H1 (cell line): ENCODE results near the gene SCP2. TPM values are rescaled to one million over a fixed set of nuclear protein-coding genes. Genes with fewer than 3 reads are reported as not detected.

Source experiments
- CTCF ChIA-PET: fragments of 300-600 bp; sonication (Branson Sonifier 250); formaldehyde crosslinking; loops from one replicate; lab custom pipeline; 2021; ENCODE audit not compliant: partially characterized antibody; lab: Charles Lee
- POLR2A ChIA-PET: fragments of 300-600 bp; sonication (Branson Sonifier 250); formaldehyde crosslinking; loops from one replicate; lab custom pipeline; 2021; ENCODE audit warnings: inconsistent platforms; ENCODE audit not compliant: partially characterized antibody; lab: Charles Lee
- DNase-seq, 2 experiments: peaks; one replicate each; pipeline versions ENCODE4 v3.0.0 to v3.0.0-alpha.2; 2010 to 2022; ENCODE audit warnings: low spot score in 2 of 2, low read depth in 1 of 2, mixed read lengths in 1 of 2
- FAIRE-seq: peaks from 2 replicates; lab custom pipeline; 2011; peaks lifted over from hg19 to GRCh38; lab: Jason Lieb, UNC
- H2AFZ ChIP-seq: 2 replicates; pipeline ENCODE4 v1.8.1; 2012; ENCODE audit warnings: low read length, inconsistent platforms
- H2AK5ac ChIP-seq: 2 replicates; pipeline ENCODE4 v1.6.1; 2013; ENCODE audit warnings: low read depth, low read length
- H2BK120ac ChIP-seq: replicated peaks from 2 replicates; pipeline ENCODE3; 2013; ENCODE audit warnings: low read depth, low read length, inconsistent platforms
- H2BK12ac ChIP-seq: 2 replicates; pipeline ENCODE4 v1.6.1; 2013; ENCODE audit warnings: low read depth, low read length
- H2BK15ac ChIP-seq: 2 replicates; pipeline ENCODE4 v1.6.1; 2013; ENCODE audit warnings: low read length
- H2BK20ac ChIP-seq: 2 replicates; pipeline ENCODE4 v1.6.1; 2013; ENCODE audit warnings: low read length
- H2BK5ac ChIP-seq: 2 replicates; pipeline ENCODE4 v1.6.1; 2013; ENCODE audit warnings: low read depth, low read length
- H3K14ac ChIP-seq: 2 replicates; pipeline ENCODE4 v1.6.1; 2013; ENCODE audit warnings: inconsistent platforms; ENCODE audit not compliant: insufficient read length
- H3K18ac ChIP-seq: 2 replicates; pipeline ENCODE4 v1.6.1; 2013; ENCODE audit warnings: low read length; ENCODE audit errors: extremely low read depth
- H3K23ac ChIP-seq: 2 replicates; pipeline ENCODE4 v1.6.1; 2013; ENCODE audit warnings: inconsistent platforms; ENCODE audit not compliant: insufficient read length
- H3K23me2 ChIP-seq: 2 replicates; pipeline ENCODE4 v1.6.1; 2013; ENCODE audit warnings: low read depth, low read length
- H3K27ac ChIP-seq: 2 replicates; pipeline ENCODE4 v1.6.1; 2011; ENCODE audit warnings: low read depth, low read length, inconsistent platforms
- H3K27me3 ChIP-seq, 4 experiments: replicated peaks in 1 of 4; 1 replicate in 1 of 4; 2 replicates in 3 of 4; pipeline versions ENCODE4 v1.6.1 to v1.8.1; 2011 to 2013; ENCODE audit warnings: low read length in 3 of 4, mild to moderate bottlenecking in 3 of 4, inconsistent platforms in 2 of 4, mixed read lengths in 2 of 4, moderate library complexity in 1 of 4; ENCODE audit not compliant: control insufficient read depth in 3 of 4, insufficient read depth in 3 of 4; ENCODE audit errors: extremely low read depth in 1 of 4
- H3K36me3 ChIP-seq, 4 experiments: 2 replicates each; pipeline versions ENCODE4 v1.6.1 to v1.8.1; 2011 to 2013; ENCODE audit warnings: mild to moderate bottlenecking in 4 of 4, low read length in 3 of 4, moderate library complexity in 2 of 4, control low read depth in 1 of 4, inconsistent platforms in 1 of 4; ENCODE audit not compliant: insufficient read depth in 4 of 4, control insufficient read depth in 2 of 4
- H3K4ac ChIP-seq: replicated peaks from 2 replicates; pipeline ENCODE3; 2013; ENCODE audit warnings: low read length, low read depth, mixed read lengths, inconsistent platforms; ENCODE audit not compliant: insufficient read length
- H3K4me1 ChIP-seq, 4 experiments: replicated peaks in 1 of 4; 1 replicate in 1 of 4; 2 replicates in 3 of 4; pipeline versions ENCODE4 v1.6.1 to v1.8.1; 2011 to 2013; ENCODE audit warnings: low read length in 3 of 4, inconsistent platforms in 2 of 4, mixed read lengths in 1 of 4; ENCODE audit not compliant: insufficient read depth in 4 of 4, control insufficient read depth in 3 of 4
- H3K4me2 ChIP-seq, 2 experiments: 2 replicates each; pipeline versions ENCODE4 v1.6.1 to v1.8.1; 2011 to 2013; ENCODE audit warnings: low read depth in 2 of 2, low read length in 2 of 2, control low read depth in 1 of 2, inconsistent platforms in 1 of 2, mild to moderate bottlenecking in 1 of 2; ENCODE audit not compliant: insufficient read depth in 1 of 2
- H3K4me3 ChIP-seq, 4 experiments: fragments of 200-600, 300-600 bp in 1 of 4; sonication (generic), shearing (Covaris generic), sonication (Bioruptor Twin) in 1 of 4; 2 replicates each; pipeline versions ENCODE4 v1.5.1 to v1.8.1; 2011 to 2016; ENCODE audit warnings: low read length in 4 of 4, low read depth in 3 of 4, control low read depth in 2 of 4, inconsistent platforms in 2 of 4, mild to moderate bottlenecking in 2 of 4, mixed read lengths in 1 of 4, moderate library complexity in 1 of 4; ENCODE audit not compliant: insufficient read depth in 2 of 4; ENCODE audit errors: extremely low read depth in 1 of 4
- H3K56ac ChIP-seq: replicated peaks from 2 replicates; pipeline ENCODE3; 2013; ENCODE audit warnings: low read depth, mild to moderate bottlenecking, mixed read lengths, low read length, inconsistent platforms; ENCODE audit not compliant: insufficient read length
- H3K79me1 ChIP-seq: 2 replicates; pipeline ENCODE4 v1.6.1; 2013; ENCODE audit warnings: low read depth, low read length, control low read depth
- H3K79me2 ChIP-seq, 2 experiments: 2 replicates each; pipeline versions ENCODE4 v1.6.1 to v1.8.1; 2012 to 2013; ENCODE audit warnings: low read length in 2 of 2, mild to moderate bottlenecking in 2 of 2, inconsistent platforms in 1 of 2; ENCODE audit not compliant: insufficient read depth in 2 of 2, control insufficient read depth in 1 of 2
- H3K9ac ChIP-seq, 4 experiments: replicated peaks in 1 of 4; 1 replicate in 1 of 4; 2 replicates in 3 of 4; pipeline versions ENCODE4 v1.6.1 to v1.8.1; 2011 to 2013; ENCODE audit warnings: low read depth in 3 of 4, low read length in 3 of 4, control low read depth in 2 of 4, mild to moderate bottlenecking in 2 of 4, moderate library complexity in 2 of 4, inconsistent platforms in 1 of 4; ENCODE audit errors: extremely low read depth in 1 of 4
- H3K9me3 ChIP-seq, 2 experiments: 2 replicates each; pipeline versions ENCODE4 v1.6.1 to v1.8.1; 2012 to 2013; ENCODE audit warnings: mild to moderate bottlenecking in 2 of 2, moderate library complexity in 2 of 2, control low read depth in 1 of 2, inconsistent platforms in 1 of 2, low read depth in 1 of 2, low read length in 1 of 2, mixed read lengths in 1 of 2; ENCODE audit not compliant: insufficient read depth in 2 of 2
- H4K20me1 ChIP-seq, 2 experiments: replicated peaks in 1 of 2; 2 replicates each; pipeline versions ENCODE3 to v1.8.1; 2011 to 2013; ENCODE audit warnings: inconsistent platforms in 2 of 2, low read length in 2 of 2, mild to moderate bottlenecking in 1 of 2; ENCODE audit not compliant: insufficient read depth in 2 of 2, control insufficient read depth in 1 of 2
- H4K5ac ChIP-seq: 2 replicates; pipeline ENCODE4 v1.6.1; 2013; ENCODE audit warnings: low read length, low read depth, mixed read lengths, inconsistent platforms; ENCODE audit not compliant: insufficient read length
- H4K8ac ChIP-seq: 2 replicates; pipeline ENCODE4 v1.8.0; 2013; ENCODE audit warnings: mild to moderate bottlenecking, moderate library complexity, low read length, inconsistent platforms; ENCODE audit not compliant: insufficient read depth; ENCODE audit errors: extremely low read depth
- H4K91ac ChIP-seq: replicated peaks from 2 replicates; pipeline ENCODE3; 2013; ENCODE audit warnings: low read length, mixed read lengths, inconsistent platforms; ENCODE audit not compliant: insufficient read length
- BCL11A ChIP-seq, 2 experiments: IDR thresholded peaks; one replicate each; pipeline ENCODE4 v1.6.1; 2011; ENCODE audit warnings: low read depth in 2 of 2, low read length in 2 of 2, mild to moderate bottlenecking in 2 of 2
- GABPA ChIP-seq: IDR thresholded peaks from 2 replicates; pipeline ENCODE4 v1.6.1; 2011; ENCODE audit warnings: mild to moderate bottlenecking, low read length, moderate library complexity, borderline replicate concordance; ENCODE audit not compliant: insufficient read depth
- JUND ChIP-seq: IDR thresholded peaks from 2 replicates; pipeline ENCODE4 v1.6.1; 2011; ENCODE audit warnings: mild to moderate bottlenecking, improper control_type of control experiment, low read length
- KDM1A ChIP-seq: fragments of 200-600, 300-600 bp; sonication (generic); IDR thresholded peaks from 2 replicates; pipeline ENCODE4 v1.7.1; 2016; ENCODE audit warnings: mild to moderate bottlenecking, low read length, borderline replicate concordance
- KDM5A ChIP-seq: fragments of 200-600 bp; IDR thresholded peaks from 2 replicates; pipeline ENCODE4 v1.7.1; 2012; ENCODE audit warnings: mild to moderate bottlenecking, low read length, inconsistent platforms, mixed read lengths
- POLR2A ChIP-seq, 2 experiments: IDR thresholded peaks; 1 replicate in 1 of 2; 2 replicates in 1 of 2; pipeline ENCODE4 v1.6.1; 2011; ENCODE audit warnings: low read depth in 2 of 2, low read length in 2 of 2, mild to moderate bottlenecking in 2 of 2; ENCODE audit errors: control extremely low read depth in 1 of 2
- POU5F1 ChIP-seq: IDR thresholded peaks from 2 replicates; pipeline ENCODE4 v1.6.1; 2011; ENCODE audit warnings: low read depth, mild to moderate bottlenecking, low read length, moderate library complexity
- RXRA ChIP-seq: IDR thresholded peaks from 2 replicates; pipeline ENCODE4 v1.6.1; 2011; ENCODE audit warnings: low read depth, mild to moderate bottlenecking, low read length, moderate library complexity; ENCODE audit not compliant: insufficient read depth
- WGBS, 2 experiments: shearing (Covaris generic) in 1 of 2; methylation state at CpG; one replicate each; pipeline versions ENCODE4 v1.1.6 to v1.1.7; 2013 to 2015; ENCODE audit warnings: low lambda C conversion rate in 2 of 2, mixed read lengths in 2 of 2, inconsistent platforms in 1 of 2, low coverage in 1 of 2, missing lambda C conversion rate in 1 of 2; ENCODE audit not compliant: insufficient replicate concordance in 2 of 2, insufficient coverage in 1 of 2, insufficient read length in 1 of 2; ENCODE audit errors: extremely low coverage in 1 of 2, missing lambda C conversion rate in 1 of 2; 5-methylcytosine and 5-hydroxymethylcytosine counted together
- polyA plus RNA-seq, 7 experiments: library from polyadenylated mRNA; depleted of rRNA in 3 of 7; stranded (reverse) in 5 of 7; unstranded in 2 of 7; fragments of >200 nt in 5 of 7; fragments of 200-250 nt in 2 of 7; gene quantifications; 1 replicate in 5 of 7; 2 replicates in 1 of 7; 4 replicates in 1 of 7; pipeline versions ENCODE4 v1.2.1 to v1.2.3, GENCODE V29; 2011 to 2013; ENCODE audit warnings: missing spikeins in 2 of 7, mixed read lengths in 2 of 7
- total RNA-seq: library from RNA; stranded (reverse); fragmentation: NEBNext Ultra II Directional; extraction: Animal tissue kit (Norgen Biotek cat#: 25700); gene quantifications from 2 replicates; pipeline ENCODE4 v1.2.1, GENCODE V29; 2021
- TF ChIP-seq, protein P1 (sequence below): IDR thresholded peaks from 2 replicates; pipeline ENCODE4 v1.6.1; 2011; ENCODE audit warnings: low read depth, mild to moderate bottlenecking, low read length; ENCODE audit not compliant: insufficient read depth

SCP2 gene
- total and polyA plus RNA-seq, 2 of the 8 experiments (the other 6 are each of a cell fraction or from before 2014, with no cell fraction given), result 20.9 to 54.3 TPM

DNA sequence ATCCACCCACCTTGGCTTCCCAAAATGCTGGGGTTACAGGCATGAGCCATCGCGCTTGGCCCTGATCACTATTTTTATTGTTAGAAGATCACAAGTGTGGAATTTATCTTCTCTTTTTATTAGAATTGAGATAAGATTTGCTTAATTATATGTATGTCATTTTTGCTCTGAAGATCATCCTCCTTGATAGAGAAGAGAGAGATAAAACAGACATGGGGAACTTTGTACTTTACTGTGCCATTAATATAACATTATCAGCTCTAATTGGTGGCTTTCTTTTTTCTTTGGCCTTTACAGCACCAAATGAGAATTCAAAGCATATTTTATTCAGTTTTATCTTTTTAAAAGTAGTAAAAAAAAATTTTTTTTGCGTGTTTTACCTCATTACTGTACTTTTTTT lies 46.8 kb downstream of the SCP2 start:
- no peak overlapping the region for H3K23ac ChIP-seq
- no peak overlapping the region for H2BK15ac ChIP-seq
- H4K5ac ChIP-seq, result no peak overlapping the region
- no peak overlapping the region for H2AFZ ChIP-seq
- H3K18ac ChIP-seq, result no peak overlapping the region
- H4K8ac ChIP-seq, result no peak overlapping the region
- H3K4me3 ChIP-seq, result no peak overlapping the region
- no peak overlapping the region for H3K56ac ChIP-seq
- no peak overlapping the region for H2AK5ac ChIP-seq
- H2BK5ac ChIP-seq, result no peak overlapping the region
- H3K4ac ChIP-seq, result no peak overlapping the region
- ChIA-PET CTCF (no interaction called here), POLR2A (no interaction called here)
- WGBS, 2 experiments, result 91% methylated on average over 3 of the region's 3 CpGs; no CpG with 5 or more reads in 1 of the 2 experiments
- no peak overlapping the region for H3K14ac ChIP-seq
- no peak overlapping the region for H3K4me2 ChIP-seq
- no peaks in the 10 kb centered on the region for H3K9me3 ChIP-seq
- DNase-seq (no peak), FAIRE-seq (no peak)
- H4K20me1 ChIP-seq, result no peaks in the 10 kb centered on the region
- no peaks in the 10 kb centered on the region for H3K23me2 ChIP-seq
- no peak overlapping the region for H2BK12ac ChIP-seq
- no peak overlapping the region for H3K9ac ChIP-seq
- H3K36me3 ChIP-seq, result no peaks in the 10 kb centered on the region
- H4K91ac ChIP-seq, result no peak overlapping the region
- no peaks in the 10 kb centered on the region for H3K79me1 ChIP-seq
- H2BK20ac ChIP-seq, result no peak overlapping the region
- no peaks in the 10 kb centered on the region for H3K79me2 ChIP-seq
- H3K4me1 ChIP-seq, result peaks cover 0 to 12% (median 1%) of the 10 kb centered on the region in 4 experiments; a peak in 5 of 7 replicates
- no peaks in the 10 kb centered on the region for H3K27me3 ChIP-seq
- no peak overlapping the region for H3K27ac ChIP-seq
- H2BK120ac ChIP-seq, result no peak overlapping the region
- TF ChIP-seq POU5F1, result no peak
- no peak for TF ChIP-seq KDM5A
- TF ChIP-seq JUND, result no peak
- no peak for TF ChIP-seq GABPA
- no peak for TF ChIP-seq KDM1A
- no peak for TF ChIP-seq BCL11A (IDR thresholded peaks at IDR 0.05; ENCODE audit: low read depth in 2 of 2, low read length in 2 of 2)
- no peak for TF ChIP-seq POLR2A (IDR thresholded peaks at IDR 0.05; ENCODE audit: control extremely low read depth in 1 of 2, low read depth in 2 of 2, low read length in 2 of 2)
- no peak for TF ChIP-seq RXRA
- TF ChIP-seq, protein P1, sequence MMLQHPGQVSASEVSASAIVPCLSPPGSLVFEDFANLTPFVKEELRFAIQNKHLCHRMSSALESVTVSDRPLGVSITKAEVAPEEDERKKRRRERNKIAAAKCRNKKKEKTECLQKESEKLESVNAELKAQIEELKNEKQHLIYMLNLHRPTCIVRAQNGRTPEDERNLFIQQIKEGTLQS, result no peak
